GM12875 (cell line): Measurements from ENCODE around the gene MET.
"Not testable (repeated sequence)": the region's sequence is repeated elsewhere in the genome, so short reads cannot be mapped to it uniquely, and the experiment has no call there.

ENCODE experiments used
- H3K4me3 ChIP-seq: one replicate; pipeline ENCODE4 v1.5.1; 2011; ENCODE audit warnings: low read depth, low read length, control low read depth
- CTCF ChIP-seq: IDR thresholded peaks from 2 replicates; pipeline ENCODE4 v1.5.1; 2011; ENCODE audit warnings: low read depth, mild to moderate bottlenecking, control low read depth, inconsistent platforms, low read length, moderate library complexity, borderline replicate concordance; ENCODE audit not compliant: insufficient read depth

MET gene

GRCh38 chr7:116647861-116648260, 24.1 kb upstream of the MET start:
- TF ChIP-seq CTCF: no peak
- H3K4me3 ChIP-seq: no peak overlapping the region

- no peak for TF ChIP-seq CTCF
- H3K4me3 ChIP-seq: no peak overlapping the region
Measured at GRCh38 chr7:116650436-116650835, 21.6 kb upstream of the MET start.

GRCh38 chr7:116652793-116653192, 19.2 kb upstream of the MET start:
- TF ChIP-seq CTCF: no peak
- H3K4me3 ChIP-seq: no peak overlapping the region

- no peak for TF ChIP-seq CTCF
Measured at GRCh38 chr7:116653204-116653603, 18.8 kb upstream of the MET start.

GRCh38 chr7:116653646-116654045, 18.4 kb upstream of the MET start:
- no peak for TF ChIP-seq CTCF
- no peak overlapping the region for H3K4me3 ChIP-seq

More at GRCh38 chr7:116653204-116653603, 18.8 kb upstream of the MET start:
- H3K4me3 ChIP-seq: no peak overlapping the region

GRCh38 chr7:116659248-116659647, 12.7 kb upstream of the MET start:
- not testable (repeated sequence) for H3K4me3 ChIP-seq

GRCh38 chr7:116661865-116662264, 10.1 kb upstream of the MET start:
- H3K4me3 ChIP-seq: no peak overlapping the region
- no peak for TF ChIP-seq CTCF

- TF ChIP-seq CTCF: no peak
- no peak overlapping the region for H3K4me3 ChIP-seq
Measured at GRCh38 chr7:116663744-116664143, 8.3 kb upstream of the MET start.
